Fibroblast of pulmonary artery (primary cell): ENCODE data around the gene ANG.
"Not testable (repeated sequence)": the region's sequence is repeated elsewhere in the genome, so short reads cannot be mapped to it uniquely, and the experiment has no call there.

Experiments used
- DNase-seq: peaks from one replicate; pipeline ENCODE4 v3.0.0-alpha.2; 2010; ENCODE audit warnings: low read depth
- H3K4me3 ChIP-seq: replicated peaks from 2 replicates; pipeline ENCODE4 v1.5.1; 2011; ENCODE audit warnings: low read depth, mild to moderate bottlenecking, control low read depth, low read length, moderate library complexity
- TF ChIP-seq, protein P1 (sequence below): IDR thresholded peaks from 2 replicates; pipeline ENCODE4 v1.5.1; 2011; ENCODE audit warnings: mild to moderate bottlenecking, control low read depth, low read length, inconsistent platforms; ENCODE audit errors: missing control alignments

ANG gene

DNA sequence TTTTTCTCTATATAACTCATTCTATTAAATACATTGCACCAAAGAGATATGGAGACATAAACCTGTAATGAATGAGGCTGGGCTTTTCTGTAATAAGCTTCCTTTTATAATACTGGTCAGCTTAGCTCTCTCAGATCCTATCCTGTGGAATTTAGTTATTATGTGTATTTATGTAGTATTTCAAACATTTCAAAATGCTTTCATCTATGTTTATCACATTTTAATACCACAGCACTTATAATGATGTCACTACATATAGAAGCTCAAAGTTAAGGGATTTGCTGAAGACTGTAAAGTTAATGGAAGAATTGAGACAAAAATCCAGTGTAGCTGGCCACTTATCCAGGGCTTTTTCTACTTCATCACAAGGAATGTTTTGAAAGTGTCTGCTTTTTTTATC lies 11.4 kb downstream of the ANG start:
- no peak overlapping the region for H3K4me3 ChIP-seq
- no peak for DNase-seq
- TF ChIP-seq, protein P1, sequence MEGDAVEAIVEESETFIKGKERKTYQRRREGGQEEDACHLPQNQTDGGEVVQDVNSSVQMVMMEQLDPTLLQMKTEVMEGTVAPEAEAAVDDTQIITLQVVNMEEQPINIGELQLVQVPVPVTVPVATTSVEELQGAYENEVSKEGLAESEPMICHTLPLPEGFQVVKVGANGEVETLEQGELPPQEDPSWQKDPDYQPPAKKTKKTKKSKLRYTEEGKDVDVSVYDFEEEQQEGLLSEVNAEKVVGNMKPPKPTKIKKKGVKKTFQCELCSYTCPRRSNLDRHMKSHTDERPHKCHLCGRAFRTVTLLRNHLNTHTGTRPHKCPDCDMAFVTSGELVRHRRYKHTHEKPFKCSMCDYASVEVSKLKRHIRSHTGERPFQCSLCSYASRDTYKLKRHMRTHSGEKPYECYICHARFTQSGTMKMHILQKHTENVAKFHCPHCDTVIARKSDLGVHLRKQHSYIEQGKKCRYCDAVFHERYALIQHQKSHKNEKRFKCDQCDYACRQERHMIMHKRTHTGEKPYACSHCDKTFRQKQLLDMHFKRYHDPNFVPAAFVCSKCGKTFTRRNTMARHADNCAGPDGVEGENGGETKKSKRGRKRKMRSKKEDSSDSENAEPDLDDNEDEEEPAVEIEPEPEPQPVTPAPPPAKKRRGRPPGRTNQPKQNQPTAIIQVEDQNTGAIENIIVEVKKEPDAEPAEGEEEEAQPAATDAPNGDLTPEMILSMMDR: no peak

DNA sequence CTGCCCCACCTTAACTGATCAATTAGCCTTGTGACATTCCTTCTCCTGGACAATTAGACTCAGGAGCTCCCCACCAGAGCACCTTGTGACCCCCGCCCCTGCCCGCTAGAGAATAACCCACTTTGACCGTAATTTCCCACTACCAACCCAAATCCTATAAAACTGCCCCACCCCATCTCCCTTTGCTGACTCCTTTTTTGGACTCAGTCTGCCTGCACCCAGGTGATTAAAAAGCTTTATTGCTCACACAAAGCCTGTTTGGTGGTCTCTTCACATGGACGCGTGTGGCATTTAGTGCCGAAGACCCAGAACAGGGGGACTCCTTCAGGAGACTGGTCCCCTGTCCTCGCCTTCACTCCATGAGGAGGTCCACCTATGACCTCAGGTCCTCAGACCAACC lies 12.4 kb downstream of the ANG start:
- not testable (repeated sequence) for H3K4me3 ChIP-seq

DNA sequence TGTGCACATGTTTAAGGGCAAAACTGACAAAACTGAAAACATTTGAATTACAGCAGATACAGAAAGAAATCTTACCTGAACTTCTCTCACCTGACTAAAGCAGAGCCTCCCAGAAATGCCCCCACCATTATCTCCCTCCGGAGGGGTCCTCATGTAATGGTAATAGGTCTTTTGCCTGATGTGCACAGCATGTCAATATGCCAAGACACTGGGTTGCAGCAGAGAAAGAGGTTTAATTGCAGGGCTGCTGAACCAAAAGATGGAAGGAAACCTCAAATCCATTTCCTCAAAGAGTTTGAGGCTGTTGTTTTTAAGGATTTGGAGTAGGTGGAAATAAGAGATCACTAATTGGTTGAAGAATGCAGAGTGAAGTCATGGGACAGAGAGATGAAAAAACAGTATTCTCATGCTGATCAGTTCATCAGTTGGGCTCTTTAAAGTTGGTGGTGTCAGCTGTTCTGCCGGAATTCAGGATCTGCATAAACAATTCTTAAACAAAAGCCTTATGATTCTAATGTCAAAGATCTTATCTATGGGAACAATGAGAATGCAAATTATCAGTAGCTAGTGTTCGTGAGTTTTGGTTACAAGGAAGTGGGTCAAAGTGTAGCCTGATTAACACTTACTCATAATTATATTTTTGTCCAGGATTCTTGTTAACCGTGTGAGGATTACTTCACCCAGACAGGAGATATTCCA lies 18.2 kb downstream of the ANG start:
- peak; percentile 44 for DNase-seq
- TF ChIP-seq, protein P1: no peak
- no peak overlapping the region for H3K4me3 ChIP-seq

More for the DNA sequence above, 12.4 kb downstream of the ANG start:
- not testable (repeated sequence) for DNase-seq

DNA sequence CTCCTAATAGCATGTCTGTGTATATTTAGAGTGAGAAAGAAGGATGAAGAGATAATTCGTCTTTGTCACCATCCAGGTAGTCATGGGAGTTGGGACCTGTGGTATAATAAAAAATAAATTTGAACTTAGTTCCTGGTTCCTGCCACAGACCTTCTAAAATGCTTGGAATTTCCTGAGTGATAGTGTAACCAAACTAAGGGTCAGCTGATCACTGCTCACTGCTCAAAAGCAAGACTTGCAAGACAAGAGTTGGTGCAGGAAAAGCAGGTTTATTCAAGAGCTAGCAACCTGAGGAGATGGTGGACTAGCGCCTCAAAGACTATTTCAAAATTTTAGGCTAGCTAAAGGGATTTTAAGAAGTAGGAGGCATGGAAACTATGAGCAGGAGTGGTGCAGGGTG lies 19.1 kb downstream of the ANG start:
- TF ChIP-seq, protein P1: no peak
- DNase-seq: peak; percentile 70
- no peak overlapping the region for H3K4me3 ChIP-seq

DNA sequence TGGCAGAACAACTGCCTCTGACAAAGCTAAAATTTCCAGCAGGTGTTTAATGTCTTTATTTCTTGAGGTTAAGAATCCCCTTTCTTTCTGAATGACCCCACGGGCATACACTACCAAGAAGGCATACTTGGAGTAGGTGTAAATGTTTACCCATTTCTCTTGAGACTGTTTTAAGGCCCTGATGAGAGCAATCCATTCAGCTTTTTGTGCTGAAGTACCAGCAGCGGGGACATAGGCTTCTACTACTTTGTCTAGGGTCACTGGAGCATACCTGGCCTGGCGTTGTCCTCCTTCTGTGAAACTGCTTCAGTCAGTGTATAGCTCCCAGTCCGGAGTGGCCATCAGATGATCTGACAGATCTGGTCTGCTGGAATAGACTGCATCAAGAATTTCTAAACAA lies 22.7 kb downstream of the ANG start:
- TF ChIP-seq, protein P1: no peak
- DNase-seq: no peak
- H3K4me3 ChIP-seq: no peak overlapping the region

DNA sequence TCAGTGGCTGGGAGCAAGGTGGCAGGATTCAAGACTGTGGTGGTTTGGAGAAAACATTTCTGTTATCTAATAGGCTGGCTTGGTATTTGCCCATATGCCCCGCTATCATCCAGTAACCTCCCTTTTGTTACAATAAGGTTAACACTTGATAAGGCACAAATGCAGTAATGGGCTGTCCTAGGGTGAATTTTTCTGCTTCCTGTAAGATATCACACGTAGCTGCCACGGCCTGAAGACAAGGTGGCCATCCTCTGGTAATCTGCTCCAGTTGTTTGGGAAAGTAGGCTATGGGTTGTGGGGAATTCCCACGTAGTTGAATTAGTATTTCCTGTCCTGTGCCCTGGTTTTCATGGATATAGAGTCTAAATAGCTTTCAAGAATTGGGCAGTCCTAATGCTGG lies 23.1 kb downstream of the ANG start:
- TF ChIP-seq, protein P1: no peak
- no peak for DNase-seq
- H3K4me3 ChIP-seq: no peak overlapping the region

DNA sequence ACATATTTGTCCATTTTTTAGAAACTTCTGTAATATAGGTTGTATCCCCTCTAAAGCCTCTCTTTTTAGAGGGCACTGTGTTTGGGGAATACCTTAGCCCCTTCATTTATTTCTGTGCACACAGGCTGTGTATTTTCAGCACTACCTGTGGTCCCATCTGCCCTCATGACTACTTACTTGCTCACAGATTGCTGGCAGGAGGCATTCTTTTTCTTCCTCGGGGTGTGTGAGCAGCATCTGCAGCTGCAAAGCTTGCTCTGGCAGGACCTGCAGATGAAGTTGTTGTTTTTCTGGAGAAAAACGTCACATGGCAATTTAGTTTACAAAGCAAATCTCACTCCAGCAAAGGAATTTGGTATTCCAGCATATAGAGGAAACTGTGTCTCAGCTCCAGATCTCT lies 24.3 kb downstream of the ANG start:
- no peak overlapping the region for H3K4me3 ChIP-seq
- DNase-seq: no peak
- TF ChIP-seq, protein P1: no peak
